Raji (cell line): ENCODE measurements around the gene GAS6.

Experiments
- POLR2A ChIP-seq: IDR thresholded peaks from 2 replicates; pipeline ENCODE4 v1.6.1; 2011; ENCODE audit warnings: low read depth, low read length, control low read depth; ENCODE audit not compliant: insufficient read depth

The GAS6 gene

DNA sequence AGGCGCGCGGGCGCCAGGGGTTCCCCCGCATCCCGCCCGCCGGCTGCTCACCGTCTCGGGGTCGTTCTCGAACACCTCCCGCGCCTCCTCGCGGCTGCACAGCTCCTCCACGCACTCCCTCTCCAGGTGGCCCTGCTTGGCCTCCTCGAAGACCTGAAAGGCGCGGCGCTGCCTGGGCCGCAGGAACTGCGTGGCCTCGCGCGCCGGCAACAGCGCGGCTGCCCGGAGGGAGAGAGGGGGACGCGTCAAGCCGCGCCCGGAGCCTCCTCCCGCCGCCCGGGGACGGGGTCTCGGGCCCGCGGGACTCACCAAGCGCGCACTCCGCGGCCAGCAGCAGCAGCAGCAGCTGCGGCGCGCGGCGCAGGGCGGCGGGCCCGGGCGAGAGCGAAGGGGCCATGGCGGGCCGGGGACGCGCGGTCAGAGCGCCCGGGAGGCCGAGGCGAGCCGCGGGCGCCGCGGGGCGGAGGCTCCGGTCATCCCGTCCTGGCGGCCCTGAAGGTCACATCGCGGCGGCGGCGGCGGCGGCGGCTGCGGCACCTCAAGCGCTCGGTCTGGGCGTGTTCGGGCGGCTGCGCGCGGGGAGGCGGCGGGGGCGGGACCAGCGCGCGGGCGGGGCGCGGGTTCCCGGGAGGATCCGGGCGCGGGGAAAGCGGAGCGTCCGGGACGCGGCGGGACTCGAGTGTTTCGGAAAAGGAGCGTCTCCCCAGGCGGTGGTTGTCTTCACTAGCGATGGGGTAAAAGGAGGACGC, at the start of gene GAS6:
Gene GAS6 (minus strand): TSS at position 553 of the 749 bp plus-strand sequence. CDS start 156 bp downstream, at position 397.
- no peak for TF ChIP-seq POLR2A

DNA sequence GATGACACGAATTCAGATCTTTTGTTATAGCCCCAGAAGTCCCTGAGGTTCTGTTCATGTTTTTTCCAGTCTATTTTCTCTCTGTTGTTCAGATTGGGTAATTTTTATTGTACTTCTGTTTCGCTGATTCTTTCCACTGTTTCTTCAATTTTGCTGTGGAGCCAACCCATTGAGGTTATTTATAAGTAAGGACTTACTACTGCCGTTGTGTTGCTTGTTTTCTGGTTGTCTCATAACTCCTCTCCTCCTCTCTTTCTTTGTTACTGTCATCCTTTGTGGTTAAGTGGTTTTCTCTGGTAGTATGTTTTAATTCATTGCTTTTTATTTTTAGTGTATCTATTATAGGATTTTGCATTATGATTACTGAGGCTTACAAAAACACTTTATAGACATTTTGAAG, 48.7 kb upstream of the GAS6 start:
- TF ChIP-seq POLR2A: no peak

DNA sequence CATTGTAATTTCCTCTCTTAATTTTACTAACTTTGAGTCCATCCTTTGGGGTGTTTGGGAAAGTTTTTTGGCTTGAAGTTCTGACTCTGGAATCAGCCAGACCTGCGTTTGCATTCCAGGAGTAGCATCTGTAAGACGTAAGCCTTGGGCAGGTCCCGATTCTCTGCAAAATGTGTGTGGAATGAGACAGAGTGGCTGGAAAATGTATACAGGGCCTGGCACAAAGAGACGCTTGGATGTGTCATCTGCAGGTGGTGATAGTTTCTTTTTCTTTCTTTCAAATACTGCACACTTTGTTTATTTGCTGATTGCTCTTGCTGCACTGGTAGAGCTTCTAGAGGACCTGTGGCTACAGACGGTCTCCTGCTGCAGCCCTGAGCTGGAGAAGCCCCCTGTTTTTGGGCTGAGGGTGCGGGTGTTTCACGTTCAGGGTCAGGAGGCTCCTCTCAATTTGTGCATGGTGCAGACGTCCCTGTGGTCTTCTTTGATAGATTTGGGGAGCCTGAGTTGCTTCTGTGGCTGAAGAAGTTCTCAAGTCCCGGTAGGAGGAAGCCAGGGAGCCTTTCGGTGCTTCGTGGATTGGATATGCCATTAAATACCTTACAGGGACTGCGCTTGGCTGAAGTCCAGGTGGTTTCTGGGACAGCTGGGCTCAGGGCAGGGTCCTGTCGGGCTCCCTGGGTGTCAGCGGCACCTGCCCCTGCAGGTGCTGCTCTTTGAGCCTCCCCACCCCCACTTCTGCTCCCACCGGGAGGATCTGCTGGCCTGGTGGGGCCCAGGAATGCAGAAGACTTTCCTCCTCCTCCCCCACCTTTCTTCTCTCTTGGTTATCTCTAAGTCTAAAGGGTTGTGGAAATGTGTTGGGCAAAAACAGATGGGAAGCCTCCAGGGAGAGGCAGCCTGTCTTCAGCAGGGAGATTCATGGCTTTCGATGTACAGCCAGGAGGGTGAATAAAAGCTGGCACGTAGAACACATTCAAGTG, 44.0 kb upstream of the GAS6 start:
- no peak for TF ChIP-seq POLR2A

DNA sequence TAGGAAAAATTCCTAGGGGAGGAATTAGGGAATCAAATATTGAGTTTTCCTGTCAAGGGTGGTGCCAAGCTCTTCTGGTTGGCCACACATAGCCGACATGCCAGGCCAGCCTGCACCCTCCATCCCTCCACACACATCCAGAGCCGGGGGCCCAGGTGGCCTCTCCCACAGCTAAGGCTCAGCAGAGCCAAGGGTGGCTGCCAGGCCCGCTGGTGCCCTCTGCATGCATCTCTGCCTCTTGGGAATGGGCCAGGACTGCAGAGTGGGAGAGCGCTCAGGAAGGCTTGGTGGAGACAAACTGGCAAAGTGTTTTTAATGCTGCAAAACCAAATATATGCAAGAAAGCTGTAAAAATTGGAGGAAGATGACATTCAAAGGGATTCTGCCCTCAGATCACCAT, 42.7 kb upstream of the GAS6 start:
- TF ChIP-seq POLR2A: no peak

DNA sequence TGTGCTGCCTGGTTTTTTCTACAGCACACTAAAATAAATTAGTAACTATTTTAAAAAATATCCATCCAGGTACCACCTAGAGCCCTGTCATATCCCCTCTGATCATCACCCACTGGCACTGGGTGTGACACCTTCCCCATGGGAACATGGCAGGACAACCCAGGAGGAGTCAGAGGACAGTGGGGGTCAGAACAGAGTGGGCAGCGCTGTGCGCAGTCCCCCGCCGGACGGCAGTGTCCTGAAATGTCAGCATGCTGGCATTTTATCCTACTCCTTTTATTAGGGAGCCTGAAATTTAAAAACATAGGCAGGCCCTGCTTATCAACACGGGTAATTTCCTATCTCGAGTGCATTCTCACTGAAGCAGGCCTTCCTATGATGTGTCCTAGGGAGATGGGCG, 42.1 kb upstream of the GAS6 start:
- TF ChIP-seq POLR2A: no peak

DNA sequence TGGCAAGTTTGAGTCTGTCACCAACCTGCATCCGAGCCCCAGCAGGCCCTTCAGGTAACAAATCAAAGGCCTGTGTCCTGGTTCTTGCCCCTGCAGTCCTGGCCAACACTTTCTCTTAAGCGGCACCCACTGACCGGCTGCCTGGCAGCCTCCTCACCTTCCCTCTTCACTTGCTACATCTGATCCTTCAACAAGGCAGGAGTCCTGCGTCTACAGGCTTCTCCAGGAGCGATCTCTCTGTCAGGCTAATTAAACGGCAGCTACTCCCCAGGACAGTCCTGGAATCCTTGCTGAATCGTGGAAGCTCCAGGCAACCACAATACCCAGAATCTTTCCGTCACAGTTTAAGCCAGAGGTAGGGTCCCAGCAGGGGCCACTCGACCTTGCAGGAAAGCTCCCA, 41.1 kb upstream of the GAS6 start:
- no peak for TF ChIP-seq POLR2A

DNA sequence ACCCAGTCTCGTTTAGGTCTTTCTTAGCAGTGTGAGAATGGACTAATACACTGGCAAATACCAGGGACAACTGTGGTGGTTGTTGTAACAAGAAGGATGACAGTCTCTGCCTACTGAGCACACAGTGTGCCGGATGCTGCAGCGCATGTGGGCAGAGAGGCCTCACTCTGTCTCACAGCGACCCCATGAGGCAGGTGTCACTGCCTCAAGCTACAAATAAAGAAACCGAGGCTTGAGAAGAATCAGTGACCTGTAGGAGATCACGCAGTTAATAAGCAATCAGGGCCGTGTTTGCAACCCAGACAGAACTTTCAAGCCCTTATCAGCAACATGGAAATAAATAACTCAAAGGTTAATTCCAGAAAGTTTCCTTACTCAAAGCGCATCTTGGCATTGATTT, 40.5 kb upstream of the GAS6 start:
- TF ChIP-seq POLR2A: no peak

DNA sequence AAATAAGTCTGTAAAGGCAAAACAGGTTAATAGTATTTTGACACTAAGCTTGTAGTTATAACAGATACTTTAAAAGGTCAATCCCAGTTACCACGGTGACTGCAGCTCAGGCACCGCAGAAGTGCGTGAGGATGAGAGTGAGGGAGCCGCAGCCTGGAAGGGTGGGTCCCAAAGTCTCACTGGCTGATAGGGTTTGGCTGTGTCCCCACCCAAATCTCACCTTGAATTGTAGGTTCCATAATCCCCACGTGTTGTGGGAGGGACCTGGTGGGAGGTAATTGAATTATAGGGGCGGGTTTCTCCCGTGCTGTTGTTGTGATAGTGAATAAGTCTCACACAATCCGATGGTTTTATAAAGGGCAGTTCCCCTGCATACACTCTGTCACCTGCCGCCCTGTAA, 40.0 kb upstream of the GAS6 start:
- TF ChIP-seq POLR2A: no peak

DNA sequence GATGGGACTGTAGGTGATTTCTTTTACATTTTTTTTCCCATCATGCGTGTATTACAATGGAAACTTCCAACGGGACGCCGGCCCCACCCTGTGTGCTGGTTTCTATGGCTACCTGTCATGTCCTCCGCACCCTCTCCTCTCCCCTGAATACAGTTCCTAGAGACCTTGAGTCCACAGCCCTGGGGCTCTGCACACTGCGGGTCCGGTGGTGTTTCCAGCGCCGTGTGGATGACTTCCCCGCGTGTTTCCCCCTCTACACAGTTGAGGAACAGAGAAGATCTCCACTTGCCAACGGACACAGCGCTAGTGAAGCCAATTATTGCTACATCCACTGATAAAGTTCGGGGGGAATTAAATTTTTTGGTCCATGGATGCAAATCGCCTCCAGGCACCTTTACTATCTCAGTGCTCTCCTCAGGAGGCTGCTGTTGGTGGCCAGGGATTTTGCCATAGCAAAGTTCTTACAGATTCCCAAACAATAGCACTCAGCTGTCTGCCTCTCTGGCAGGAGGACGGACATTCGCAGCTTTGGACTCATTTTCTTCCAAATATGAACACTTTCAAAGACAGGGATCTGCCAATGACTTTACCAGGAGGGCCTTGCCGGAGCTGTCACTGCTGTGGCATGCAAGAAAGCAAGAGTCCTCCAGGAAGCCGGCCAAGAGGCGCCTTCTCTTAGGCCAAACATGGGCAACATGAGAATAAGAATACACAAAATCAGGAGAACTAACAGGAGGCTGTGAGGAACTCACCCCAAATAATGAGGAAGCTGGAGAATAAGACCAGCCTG, 39.3 kb upstream of the GAS6 start:
- no peak for TF ChIP-seq POLR2A

DNA sequence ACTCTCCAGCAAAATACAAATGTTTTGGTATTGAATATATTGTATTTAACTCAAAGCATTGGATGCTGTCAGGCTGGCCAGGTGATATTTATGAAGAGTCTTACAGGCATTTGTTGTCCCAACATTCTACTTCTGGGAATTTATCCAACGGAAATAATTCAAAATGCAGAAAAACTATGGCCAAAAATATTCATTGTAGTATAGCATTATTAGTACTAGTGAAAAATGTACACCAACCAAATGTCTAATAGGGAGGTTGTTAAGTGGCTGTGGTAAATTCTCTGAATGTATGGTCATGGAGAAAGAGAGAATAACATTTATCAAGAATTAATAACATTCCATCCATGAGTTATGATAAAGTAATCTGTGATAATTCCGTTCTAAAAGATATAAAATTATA, 38.6 kb upstream of the GAS6 start:
- TF ChIP-seq POLR2A: no peak

DNA sequence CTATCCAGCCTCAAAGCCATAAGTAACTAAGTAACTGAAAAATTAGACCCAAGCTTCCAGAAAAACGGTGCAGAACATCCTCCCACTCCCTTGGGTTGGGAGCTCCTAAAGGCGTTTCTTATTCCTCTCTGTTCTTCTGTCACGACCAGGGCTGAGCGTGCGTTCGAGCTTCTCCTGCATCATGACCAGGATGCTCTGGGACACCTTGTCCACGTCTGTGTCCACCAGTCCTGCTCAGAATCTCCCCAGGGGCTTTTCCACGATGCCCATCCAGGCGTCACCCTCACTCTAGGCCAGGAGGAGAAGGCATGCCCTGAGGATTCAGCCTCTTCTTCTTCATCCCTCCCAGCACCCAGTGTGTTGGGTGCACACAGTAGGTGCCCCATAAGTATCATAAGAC, 37.8 kb upstream of the GAS6 start:
- no peak for TF ChIP-seq POLR2A

DNA sequence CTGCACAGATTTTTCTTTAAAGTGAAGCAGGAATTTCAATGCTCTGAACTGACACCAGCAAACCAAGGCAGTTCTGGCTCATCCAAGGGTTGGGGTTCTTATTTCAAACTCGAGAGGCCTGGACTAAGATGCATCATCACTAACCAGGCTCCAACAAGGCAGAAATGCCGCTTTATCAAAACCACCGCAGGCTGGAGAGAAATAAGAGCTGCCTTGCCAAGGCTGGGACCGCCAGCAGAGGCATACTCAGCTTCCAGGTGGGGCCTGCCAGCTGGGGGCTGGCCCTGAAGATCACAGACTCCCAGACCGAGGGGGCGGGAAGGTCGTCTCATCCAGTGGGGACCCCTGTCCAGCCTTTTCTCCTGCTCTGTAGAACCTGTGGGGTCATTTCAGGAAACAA, 37.4 kb upstream of the GAS6 start:
- TF ChIP-seq POLR2A: no peak

DNA sequence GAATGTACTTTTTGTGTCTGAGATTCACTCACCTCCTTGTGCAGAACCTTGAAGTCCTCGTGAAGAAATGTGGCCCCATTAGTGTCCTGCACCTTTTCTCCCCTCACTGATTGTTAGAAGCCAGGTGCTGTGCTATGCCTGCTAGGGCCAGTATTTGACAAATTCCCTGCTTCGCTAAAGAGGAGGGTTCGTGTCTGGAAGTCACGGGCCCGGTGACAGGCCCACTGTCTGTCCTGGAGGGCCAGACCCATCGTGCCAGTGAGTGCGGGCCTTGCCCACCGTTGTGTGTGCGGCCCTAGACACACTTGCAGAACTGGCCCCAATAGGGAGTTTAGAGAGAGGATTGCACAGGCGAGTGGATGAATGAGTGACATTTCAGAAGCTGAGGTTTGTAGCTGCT, 36.8 kb upstream of the GAS6 start:
- no peak for TF ChIP-seq POLR2A

DNA sequence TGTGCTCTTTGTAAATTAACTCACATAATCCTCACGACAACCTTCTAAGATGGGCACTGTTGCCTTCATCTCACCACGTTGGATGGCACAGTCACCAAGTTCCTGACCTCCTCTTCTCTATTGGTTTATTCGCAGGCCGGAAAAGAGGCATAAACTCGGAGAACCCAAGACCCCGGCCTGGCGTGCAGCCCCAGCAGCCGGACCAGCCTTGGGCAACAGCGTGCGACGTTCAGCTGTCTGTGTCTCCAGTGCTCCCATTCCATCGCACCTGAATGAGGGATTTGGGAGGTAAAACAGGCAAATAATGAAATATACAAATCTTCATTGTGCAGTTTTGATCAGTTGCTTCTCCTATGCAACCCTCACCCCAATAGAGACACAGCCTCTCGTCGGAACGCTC, 34.5 kb upstream of the GAS6 start:
- no peak for TF ChIP-seq POLR2A

DNA sequence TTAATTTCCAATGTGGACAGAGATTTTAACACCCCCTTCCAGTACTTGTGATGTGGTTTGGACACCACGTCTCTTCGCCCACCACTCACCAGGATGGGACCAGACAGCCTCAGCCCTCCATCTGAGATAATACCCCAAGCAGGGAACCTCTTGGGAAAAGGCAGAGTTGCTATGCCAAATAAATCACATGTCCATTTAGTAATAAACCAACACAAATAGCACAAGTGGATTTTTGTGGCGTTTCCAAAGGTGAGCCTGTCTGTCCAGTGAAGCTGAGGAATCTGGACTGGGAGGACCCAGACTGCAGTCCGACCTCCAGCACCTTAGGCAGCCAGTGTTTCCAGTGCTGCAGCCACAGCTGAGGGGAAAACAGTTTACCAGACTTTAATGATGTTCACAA, 34.1 kb upstream of the GAS6 start:
- no peak for TF ChIP-seq POLR2A
